Right atrium auricular region (tissue), 2 donors: ENCODE data around the gene MLLT10. TPM values are rescaled to one million over a fixed set of nuclear protein-coding genes. Genes with fewer than 3 reads are reported as not detected.

Experiments
- DNase-seq: peaks from one replicate; pipeline ENCODE4 v3.0.0-alpha.2; 2019; ENCODE audit warnings: low spot score
- H3K27ac ChIP-seq, 2 donors: fragments of 200-600 bp; sonication (generic); 1 replicate in 1 of 2; 2 replicates in 1 of 2; pipeline ENCODE4 v1.5.1; 2016 to 2019
- H3K27me3 ChIP-seq, 2 donors: fragments of 200-600 bp; sonication (generic); one replicate each; pipeline versions ENCODE4 v1.5.1 to v1.6.0; 2017 to 2019
- H3K36me3 ChIP-seq: fragments of 200-600 bp; sonication (generic); one replicate; pipeline ENCODE4 v1.5.1; 2016
- H3K4me1 ChIP-seq, 2 donors: fragments of 200-600 bp; sonication (generic); one replicate each; pipeline versions ENCODE4 v1.5.1 to v1.6.0; 2017 to 2019
- H3K4me3 ChIP-seq, 2 donors: fragments of 200-600 bp; sonication (generic); 1 replicate in 1 of 2; 2 replicates in 1 of 2; pipeline ENCODE4 v1.5.1; 2017 to 2019; ENCODE audit warnings: mild to moderate bottlenecking in 1 of 2, moderate library complexity in 1 of 2
- H3K9me3 ChIP-seq, 2 donors: fragments of 200-600 bp; sonication (generic); one replicate each; pipeline ENCODE4 v1.5.1; 2019
- total RNA-seq, 2 donors: library from RNA; depleted of rRNA; stranded (reverse); fragments of >200 nt; gene quantifications; one replicate each; pipeline ENCODE4 v1.1.0, GENCODE V29; 2016
- TF ChIP-seq, protein P1 (sequence below), 2 donors: fragments of 200-600 bp; sonication (generic); IDR thresholded peaks; one replicate each; pipeline ENCODE4 v1.5.1; 2019; ENCODE audit warnings: antibody characterized with exemption in 2 of 2

The MLLT10 gene
- total RNA-seq, 2 donors from 2014 or later = 18.8 to 27.2 TPM

- no peaks in the 10 kb centered on the region for H3K4me1 ChIP-seq
- no peaks in the 10 kb centered on the region for H3K27me3 ChIP-seq
- no peak overlapping the region for H3K4me3 ChIP-seq
- TF ChIP-seq, protein P1, sequence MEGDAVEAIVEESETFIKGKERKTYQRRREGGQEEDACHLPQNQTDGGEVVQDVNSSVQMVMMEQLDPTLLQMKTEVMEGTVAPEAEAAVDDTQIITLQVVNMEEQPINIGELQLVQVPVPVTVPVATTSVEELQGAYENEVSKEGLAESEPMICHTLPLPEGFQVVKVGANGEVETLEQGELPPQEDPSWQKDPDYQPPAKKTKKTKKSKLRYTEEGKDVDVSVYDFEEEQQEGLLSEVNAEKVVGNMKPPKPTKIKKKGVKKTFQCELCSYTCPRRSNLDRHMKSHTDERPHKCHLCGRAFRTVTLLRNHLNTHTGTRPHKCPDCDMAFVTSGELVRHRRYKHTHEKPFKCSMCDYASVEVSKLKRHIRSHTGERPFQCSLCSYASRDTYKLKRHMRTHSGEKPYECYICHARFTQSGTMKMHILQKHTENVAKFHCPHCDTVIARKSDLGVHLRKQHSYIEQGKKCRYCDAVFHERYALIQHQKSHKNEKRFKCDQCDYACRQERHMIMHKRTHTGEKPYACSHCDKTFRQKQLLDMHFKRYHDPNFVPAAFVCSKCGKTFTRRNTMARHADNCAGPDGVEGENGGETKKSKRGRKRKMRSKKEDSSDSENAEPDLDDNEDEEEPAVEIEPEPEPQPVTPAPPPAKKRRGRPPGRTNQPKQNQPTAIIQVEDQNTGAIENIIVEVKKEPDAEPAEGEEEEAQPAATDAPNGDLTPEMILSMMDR (IDR thresholded peaks at IDR 0.05) = no peak
- DNase-seq = no peak
- H3K9me3 ChIP-seq = no peaks in the 10 kb centered on the region
- no peak overlapping the region for H3K27ac ChIP-seq
- peaks cover 9% of the 10 kb centered on the region for H3K36me3 ChIP-seq
Observed at GRCh38 chr10:21688009-21688332, 153.9 kb downstream of the MLLT10 start.

- Histone ChIP-seq H3K9me3 (no peaks in the 10 kb centered on the region), H3K27me3 (no peaks in the 10 kb centered on the region), H3K36me3 (peaks cover 9% of the 10 kb centered on the region), H3K4me1 (no peaks in the 10 kb centered on the region), H3K4me3 (no peak overlapping the region), H3K27ac (no peak overlapping the region)
- DNase-seq = no peak
- TF ChIP-seq, protein P1 (IDR thresholded peaks at IDR 0.05) = no peak
Observed at GRCh38 chr10:21688870-21689269, 154.8 kb downstream of the MLLT10 start.

DNA sequence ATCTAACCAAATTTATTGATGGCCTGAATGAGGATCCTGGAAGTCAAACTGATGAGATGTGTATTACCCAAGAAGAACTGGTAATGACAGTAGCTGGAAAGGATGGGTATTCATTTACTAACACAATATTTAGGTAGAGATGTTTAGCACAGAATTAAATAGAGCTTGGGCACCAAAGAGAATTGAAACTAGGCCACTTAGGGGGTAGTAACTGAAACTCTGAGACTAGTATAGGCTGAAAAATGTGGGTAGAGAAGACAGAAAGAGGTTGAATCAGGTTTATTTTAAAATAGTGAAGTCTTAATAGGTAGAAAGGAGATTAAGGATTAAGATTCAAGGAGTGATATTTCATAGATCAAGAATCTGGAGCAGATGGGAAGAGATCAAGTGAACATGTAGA lies 155.8 kb downstream of the MLLT10 start:
- H3K27ac ChIP-seq = no peak overlapping the region
- H3K4me3 ChIP-seq = no peak overlapping the region
- H3K9me3 ChIP-seq = no peaks in the 10 kb centered on the region
- TF ChIP-seq, protein P1 (IDR thresholded peaks at IDR 0.05) = no peak
- DNase-seq = no peak
- H3K27me3 ChIP-seq = no peaks in the 10 kb centered on the region
- peaks cover 9% of the 10 kb centered on the region for H3K36me3 ChIP-seq
- H3K4me1 ChIP-seq = no peaks in the 10 kb centered on the region

GRCh38 chr10:21692916-21693315 lies 158.9 kb downstream of the MLLT10 start:
- Histone ChIP-seq H3K36me3 (peaks cover 9% of the 10 kb centered on the region), H3K4me1 (peaks cover 0 to 10% of the 10 kb centered on the region in 2 donors), H3K27ac (no peak overlapping the region), H3K4me3 (no peak overlapping the region), H3K27me3 (no peaks in the 10 kb centered on the region), H3K9me3 (no peaks in the 10 kb centered on the region)
- TF ChIP-seq, protein P1 (IDR thresholded peaks at IDR 0.05) = no peak
- DNase-seq = no peak

GRCh38 chr10:21693418-21693817 lies 159.4 kb downstream of the MLLT10 start:
- Histone ChIP-seq H3K4me3 (no peak overlapping the region), H3K27me3 (no peaks in the 10 kb centered on the region), H3K36me3 (peaks cover 5% of the 10 kb centered on the region), H3K9me3 (no peaks in the 10 kb centered on the region), H3K4me1 (peaks cover 0 to 10% of the 10 kb centered on the region in 2 donors), H3K27ac (no peak overlapping the region)
- TF ChIP-seq, protein P1 (IDR thresholded peaks at IDR 0.05) = no peak
- DNase-seq = no peak

DNA sequence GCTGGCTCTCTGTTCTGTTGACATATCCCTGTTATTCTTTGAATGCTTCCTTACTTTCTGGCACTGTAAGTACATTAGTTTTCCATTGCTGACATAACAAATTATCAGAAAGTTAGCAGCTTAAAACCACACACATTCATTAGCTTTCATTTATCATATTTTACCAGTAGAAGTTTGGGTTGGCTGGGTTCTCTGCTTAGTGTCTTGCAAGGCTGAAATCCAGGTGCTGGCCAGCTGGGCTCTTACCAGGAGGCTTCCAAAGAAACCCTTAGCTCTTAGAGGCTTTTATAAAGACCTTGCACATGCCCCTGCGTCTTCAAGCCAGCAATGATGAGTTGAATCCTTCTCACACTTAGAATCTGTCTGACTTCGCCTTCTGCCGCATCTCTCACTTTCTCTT lies 160.6 kb downstream of the MLLT10 start:
- Histone ChIP-seq H3K4me1 (peaks cover 0 to 10% of the 10 kb centered on the region in 2 donors), H3K27ac (no peak overlapping the region), H3K36me3 (no peaks in the 10 kb centered on the region), H3K9me3 (peaks cover 0 to 6% of the 10 kb centered on the region in 2 donors), H3K4me3 (no peak overlapping the region), H3K27me3 (no peaks in the 10 kb centered on the region)
- DNase-seq = no peak
- TF ChIP-seq, protein P1 (IDR thresholded peaks at IDR 0.05) = no peak
